HG02870 (cell line): Measurements from ENCODE around the gene PEMT.

Experiments
- ATAC-seq: cut with Tn5 transposase; IDR thresholded peaks from one replicate; pipeline ENCODE4 v1.9.1; 2021; ENCODE audit warnings: mild to moderate bottlenecking, moderate library complexity; ENCODE audit not compliant: unreplicated experiment

The PEMT gene

GRCh38 chr17:17515934-17516930 lies 75.3 kb downstream of the PEMT start:
- no peak for ATAC-seq

GRCh38 chr17:17514993-17515933 lies 76.2 kb downstream of the PEMT start:
- ATAC-seq = no peak

DNA sequence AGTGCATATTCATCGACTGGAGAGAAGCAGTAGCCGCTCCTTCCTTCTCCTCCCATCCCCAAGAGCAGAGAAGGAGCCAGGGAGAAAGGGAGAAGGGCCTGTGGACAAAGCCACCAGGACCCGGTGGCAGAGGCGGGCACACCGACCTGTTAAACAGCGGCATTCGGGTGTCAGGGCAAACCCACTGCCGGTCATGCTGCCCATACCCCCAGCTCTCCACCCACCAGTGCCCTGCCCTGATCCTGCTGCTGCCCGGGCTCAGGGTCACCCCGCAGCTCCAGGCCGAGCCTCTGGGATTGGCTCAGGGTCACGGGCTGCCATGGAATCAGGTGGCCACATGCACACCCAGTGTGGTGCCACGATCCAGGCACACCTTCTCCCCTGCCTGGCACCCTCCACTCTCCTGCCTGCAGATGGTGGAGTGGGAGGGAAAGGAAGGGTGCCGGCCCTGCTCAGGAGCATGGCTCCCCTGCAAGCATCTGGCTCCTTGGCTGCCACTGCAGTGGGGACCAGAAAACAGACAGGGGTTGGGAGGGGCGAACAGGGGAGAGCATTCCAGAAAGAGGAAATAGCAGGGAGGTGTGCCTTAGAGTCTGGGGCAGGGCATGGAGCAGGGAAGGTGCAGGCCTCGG lies 77.0 kb downstream of the PEMT start:
- no peak for ATAC-seq

DNA sequence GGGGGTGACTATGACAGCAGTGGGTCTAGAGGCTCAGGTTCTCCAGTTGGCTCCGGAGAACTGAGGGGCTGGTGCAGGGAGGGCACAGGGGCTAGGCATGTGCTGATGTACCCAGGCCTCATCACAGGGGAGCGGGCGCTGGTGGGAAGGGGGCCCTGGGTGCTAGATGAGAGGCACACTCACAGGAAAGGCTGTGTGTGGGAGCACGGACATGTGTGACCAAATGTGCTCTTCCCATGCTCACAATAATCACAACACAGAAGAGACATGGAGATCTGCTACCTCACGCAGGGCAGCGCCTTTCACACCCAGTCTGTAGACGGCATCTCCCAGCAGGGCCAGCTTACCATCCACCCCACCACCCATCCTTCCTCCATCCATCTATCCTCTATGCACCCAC lies 77.9 kb downstream of the PEMT start:
- ATAC-seq = no peak

- ATAC-seq = no peak
Measured at GRCh38 chr17:17512866-17513265, 78.6 kb downstream of the PEMT start.

- ATAC-seq = no peak
Measured at GRCh38 chr17:17511881-17512858, 79.3 kb downstream of the PEMT start.

DNA sequence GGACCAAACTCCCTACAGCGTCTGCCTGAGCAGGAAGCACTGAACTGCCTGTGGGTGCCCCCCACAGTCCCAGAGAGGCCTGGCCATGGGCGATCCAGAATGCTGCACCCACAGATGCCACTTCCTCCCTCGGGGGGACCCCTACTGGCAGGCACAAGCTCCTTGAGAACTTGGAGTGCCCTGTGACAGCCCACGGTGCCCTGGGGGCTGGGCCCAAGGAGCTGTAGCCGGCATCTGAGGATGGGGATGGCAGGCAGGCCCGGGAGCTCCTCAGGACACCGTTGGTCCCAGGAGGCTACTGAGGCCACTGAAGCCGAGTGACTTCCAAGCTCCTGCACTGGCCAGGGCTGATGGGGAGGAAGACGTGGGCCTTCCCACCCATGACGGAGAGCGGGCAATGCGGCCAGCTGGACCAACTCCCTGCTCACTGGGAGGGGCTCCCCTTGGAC lies 80.2 kb downstream of the PEMT start:
- ATAC-seq = no peak

DNA sequence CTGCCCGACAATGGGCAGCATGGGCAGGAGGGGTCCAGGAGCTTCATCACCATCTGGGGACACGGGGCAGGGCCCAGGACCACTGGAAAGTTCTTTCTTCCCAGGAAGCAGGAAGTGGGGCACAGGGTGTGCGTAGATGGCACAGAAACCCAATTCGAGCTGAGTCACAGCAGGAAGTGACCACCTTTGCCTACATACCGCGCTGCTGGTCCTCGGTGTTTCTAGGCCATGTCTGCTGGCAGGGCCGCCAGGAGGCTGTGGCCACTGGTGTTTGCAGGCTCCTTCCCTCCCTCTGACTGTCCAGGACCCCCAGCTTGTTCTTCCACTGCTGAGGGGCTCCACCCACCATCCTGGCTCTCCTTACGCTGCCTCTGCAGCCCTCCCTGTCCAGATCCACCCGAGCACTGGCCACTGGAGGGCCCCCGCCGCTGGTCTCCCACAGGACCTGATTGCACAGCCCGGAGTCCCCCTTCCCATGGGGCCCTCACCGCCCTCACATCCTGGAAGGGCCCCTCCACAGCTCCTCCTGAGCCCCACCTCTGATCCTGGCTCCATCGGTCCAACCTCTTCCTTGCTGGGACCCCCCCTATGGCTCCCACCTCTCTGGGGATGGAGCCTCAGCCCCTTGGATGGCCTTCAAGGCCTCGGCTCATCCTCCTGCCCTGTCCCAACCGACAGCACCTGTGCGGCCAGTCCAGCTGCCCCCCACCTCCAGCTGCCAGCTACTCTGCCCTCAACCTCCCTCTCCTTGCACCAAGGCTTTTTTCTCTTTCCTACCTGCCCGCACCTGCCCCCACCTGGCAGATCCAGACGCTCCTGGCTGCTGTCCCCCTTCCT lies 80.8 kb downstream of the PEMT start:
- no peak for ATAC-seq

DNA sequence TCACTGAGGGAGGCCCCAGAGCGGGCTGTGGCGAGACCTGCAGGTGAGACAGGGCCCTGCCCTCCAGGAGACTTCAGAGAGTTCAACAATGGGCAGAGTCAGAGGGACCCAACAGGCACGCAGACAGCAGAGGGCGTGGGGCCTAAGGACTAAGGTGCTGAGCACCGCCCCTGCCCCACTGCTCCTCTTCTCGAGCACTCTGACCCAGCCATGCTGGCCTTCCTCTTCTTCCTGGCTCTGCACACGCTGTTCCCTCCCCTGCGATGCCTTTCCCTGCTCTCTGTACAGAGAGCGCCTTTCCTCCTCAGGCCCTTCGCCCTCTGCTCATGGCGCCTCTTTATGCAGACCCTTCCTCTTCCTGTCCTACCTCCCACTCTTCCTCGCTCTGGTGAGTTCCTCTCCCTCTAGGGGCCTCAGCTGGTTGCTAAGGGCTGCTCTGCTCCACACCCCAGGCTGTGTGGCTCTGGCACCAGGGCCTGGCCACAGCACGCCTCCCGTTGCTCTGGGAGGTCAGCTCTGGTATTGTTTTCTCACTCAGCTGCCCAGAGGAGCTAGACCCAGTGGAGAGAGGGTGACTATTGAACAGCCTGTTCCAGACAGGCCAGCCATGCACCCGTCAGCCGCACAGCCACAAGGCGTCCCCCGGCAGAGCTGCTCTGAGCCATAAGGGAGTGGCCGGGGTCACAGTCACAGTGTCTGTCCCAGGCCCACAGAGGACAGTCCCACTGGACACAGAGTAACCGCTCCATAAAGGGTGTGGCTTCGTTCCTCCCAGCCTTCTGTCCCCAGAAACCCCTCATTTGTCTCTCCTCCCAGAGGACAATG lies 81.7 kb downstream of the PEMT start:
- ATAC-seq = no peak

GRCh38 chr17:17508646-17509591 lies 82.6 kb downstream of the PEMT start:
- no peak for ATAC-seq

DNA sequence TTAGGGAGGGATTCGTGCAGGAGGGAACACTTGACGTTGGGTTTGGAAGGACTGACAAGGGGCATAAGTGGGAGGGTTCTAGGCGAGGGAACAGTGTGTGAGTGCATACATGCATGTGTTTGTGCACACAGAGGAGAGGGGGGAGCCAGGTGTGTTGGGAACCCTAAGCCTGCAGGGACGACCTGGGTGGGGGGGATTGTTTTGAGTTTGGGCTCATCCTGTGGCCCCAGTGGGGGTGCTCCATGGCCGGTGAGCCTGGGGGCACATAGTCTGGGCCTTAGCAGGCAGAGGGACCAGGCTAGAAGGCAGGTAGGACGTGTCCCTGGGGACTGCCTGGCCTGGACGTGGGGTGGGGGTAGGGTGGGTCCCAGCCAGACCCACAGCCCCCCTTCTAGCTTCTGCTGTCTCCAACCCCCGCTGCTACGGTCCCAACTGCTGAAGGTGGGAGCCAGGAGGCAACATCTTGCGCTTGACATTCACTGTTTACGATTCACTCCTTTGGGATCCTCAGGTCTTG lies 83.4 kb downstream of the PEMT start:
- ATAC-seq = no peak

DNA sequence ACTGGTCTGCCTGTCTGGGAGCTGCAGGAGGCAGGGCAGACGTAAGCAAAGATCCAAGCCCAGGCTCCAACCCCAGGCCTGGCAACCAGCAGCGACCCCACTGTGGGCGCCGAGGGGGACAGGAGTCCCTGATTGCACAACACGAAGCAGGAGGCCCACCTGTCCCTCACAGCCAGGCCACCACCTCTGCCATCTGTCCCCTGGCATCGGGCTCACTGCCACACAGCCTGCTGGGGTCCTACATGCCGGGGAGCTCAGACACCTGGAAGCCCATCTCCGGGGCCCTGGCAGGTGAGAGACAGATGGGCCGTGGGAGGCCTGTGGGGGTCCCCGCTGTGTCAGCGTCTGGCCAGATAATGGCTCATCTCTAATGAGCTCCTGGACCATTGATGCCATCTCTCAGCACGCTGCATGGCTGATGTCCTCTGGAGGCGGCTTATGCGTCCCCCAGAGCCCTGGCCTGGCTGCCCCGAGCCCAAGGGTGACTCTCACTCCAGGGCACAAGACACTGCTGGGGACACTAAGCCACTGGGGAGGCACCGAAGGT lies 84.0 kb downstream of the PEMT start:
- no peak for ATAC-seq

DNA sequence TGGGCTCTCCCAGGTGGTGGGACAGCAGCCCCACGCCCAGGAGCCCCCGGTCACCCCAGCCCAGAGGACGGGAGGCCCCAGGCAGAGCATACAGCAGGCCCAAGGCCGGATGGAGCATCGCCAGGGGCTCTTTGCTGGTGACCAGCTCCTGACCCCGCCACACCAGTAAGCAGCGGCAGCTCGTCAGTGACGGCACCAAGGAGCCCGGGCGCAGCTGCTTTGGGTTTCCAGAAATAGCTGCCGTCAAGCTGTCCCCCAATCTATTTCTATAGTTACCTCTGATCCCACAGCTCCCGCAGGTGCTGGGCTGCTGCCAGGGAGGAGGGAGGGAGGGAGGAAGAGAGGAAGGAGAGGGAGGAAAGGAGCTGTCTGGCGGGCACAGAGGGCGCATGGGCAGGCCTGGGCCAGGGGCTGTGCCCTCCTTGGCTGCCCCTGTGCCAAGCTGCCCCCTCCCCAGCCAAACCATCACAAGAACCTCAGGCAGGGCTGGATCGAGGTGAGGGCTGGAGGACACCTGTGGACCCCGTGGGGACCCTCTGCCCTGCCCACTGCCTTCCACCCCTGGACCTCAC lies 84.5 kb downstream of the PEMT start:
- no peak for ATAC-seq

- no peak for ATAC-seq
Measured at GRCh38 chr17:17506181-17506741, 85.2 kb downstream of the PEMT start.

- no peak for ATAC-seq
Measured at GRCh38 chr17:17505610-17506171, 85.8 kb downstream of the PEMT start.
